Stimulated activated CD8-positive, alpha-beta memory T cell treated with anti-CD3 and anti-CD28 coated beads, Interleukin-12 subunit alpha, Interleukin-12 subunit beta, amount 100 ng/mL, for 24 hours (primary cell): ENCODE measurements around the gene GABRD.

Experiments
- DNase-seq: peaks from one replicate; pipeline ENCODE4 v3.0.0-alpha.2; 2020; ENCODE audit errors: extremely low read depth

Gene GABRD

GRCh38 chr1:2053784-2054376 lies 34.7 kb downstream of the GABRD start:
- no peak for DNase-seq

- no peak for DNase-seq
Observed at GRCh38 chr1:2054560-2054959, 35.4 kb downstream of the GABRD start.

DNA sequence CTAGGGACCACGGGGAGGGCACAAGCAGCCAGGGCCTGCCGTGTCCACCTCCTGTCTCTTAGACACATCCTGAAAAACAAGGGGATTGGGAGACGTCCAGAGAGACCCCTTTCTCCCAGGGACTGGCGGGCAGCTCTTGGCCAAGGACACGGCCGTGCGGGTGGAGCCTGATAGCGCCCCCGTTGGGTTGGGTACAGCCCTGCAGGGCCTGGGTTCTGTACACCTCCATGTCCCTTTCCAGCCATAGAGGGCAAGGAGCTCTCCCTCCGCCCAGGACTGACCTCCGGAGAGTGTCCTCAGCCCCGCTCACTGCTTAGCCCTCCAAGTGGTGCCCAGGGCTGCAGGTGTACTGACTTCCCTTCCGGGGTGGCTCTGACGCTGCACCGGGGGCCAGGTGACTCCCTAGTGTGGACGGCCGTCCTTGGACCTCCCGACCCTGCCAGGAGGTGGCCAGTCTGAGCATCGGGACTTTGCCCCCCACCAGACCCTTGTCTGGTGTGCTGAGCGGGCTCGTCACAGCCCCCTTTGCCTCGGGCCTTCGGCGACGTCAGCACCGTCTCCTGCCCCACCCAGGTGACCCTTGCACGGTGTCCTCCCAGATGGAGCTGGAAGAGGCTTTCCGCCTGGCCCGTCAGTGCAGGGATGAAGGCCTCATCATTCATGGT lies 36.9 kb downstream of the GABRD start:
- no peak for DNase-seq

GRCh38 chr1:2056955-2057590 lies 37.9 kb downstream of the GABRD start:
- DNase-seq = no peak

DNA sequence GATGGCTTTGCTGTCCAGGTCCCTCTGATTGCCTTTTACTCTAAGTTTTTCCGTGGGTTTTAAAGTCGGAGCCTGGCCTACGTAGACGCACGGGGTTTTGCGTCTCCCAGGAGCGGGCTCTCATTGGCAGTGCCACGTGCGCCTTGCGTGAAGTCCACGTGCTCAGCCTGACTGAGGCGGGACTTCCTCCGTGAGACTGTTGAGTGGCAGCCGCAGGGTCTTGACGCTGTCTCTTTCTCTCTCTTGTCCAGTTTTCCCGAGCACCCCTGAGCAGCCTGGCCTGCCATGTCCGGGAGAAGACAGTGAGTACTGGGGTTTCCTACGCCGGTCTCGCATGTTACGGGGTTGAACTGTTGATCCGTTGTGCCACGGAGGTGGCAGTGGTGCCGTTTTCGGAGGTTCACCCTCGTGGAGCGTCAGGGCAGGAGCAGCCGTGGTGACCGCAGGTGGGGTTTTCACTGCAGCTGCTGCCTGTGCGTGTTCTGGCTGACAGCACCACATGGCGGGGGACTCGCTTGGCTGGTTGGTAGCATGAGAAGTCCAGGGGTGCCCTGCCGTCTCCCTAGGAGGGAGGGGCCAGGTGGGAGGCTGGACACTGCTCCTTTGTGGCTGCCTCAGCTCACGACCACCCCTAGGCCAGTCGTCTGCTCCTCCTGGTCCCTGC lies 40.3 kb downstream of the GABRD start:
- DNase-seq = no peak

DNA sequence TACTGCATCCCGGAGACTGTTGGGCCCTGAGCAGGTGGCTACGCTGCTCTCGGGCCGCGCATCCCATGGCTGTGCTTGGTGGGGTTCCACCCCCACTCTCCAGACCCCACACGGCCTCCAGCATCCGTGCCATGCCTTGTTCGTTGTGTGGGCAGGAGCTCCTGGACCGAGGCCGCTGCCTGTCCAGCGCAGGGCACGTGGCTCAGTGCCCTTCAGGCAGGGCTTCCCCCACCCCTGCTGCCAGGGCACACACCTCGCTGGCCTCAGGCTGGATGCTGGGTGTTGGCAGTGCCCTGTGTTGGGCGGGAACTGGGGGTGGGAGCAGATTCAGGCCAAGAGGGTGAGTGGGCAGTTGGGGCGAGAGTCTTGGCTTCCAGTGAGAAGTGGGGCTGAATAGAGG lies 40.9 kb downstream of the GABRD start:
- DNase-seq = no peak

DNA sequence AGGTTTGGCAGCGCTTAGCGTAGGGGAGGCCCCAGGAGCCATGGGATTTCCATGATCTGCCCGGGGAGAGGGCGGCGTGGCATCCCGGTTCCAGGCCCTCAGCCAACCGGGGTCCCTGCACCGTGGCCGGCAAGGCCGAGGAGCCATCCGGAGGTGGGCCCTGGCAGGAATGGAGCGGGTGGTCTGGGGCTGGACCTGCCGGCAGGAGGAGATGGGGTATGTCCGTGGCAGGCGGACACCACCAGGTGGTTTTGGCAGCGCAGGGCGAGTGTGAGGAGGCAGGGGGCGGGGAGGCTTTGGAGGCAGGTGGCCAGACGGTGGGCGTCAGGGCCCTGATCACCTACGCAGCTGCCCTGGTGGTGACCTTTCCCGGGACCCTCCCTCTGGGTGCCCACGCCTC lies 41.4 kb downstream of the GABRD start:
- no peak for DNase-seq

DNA sequence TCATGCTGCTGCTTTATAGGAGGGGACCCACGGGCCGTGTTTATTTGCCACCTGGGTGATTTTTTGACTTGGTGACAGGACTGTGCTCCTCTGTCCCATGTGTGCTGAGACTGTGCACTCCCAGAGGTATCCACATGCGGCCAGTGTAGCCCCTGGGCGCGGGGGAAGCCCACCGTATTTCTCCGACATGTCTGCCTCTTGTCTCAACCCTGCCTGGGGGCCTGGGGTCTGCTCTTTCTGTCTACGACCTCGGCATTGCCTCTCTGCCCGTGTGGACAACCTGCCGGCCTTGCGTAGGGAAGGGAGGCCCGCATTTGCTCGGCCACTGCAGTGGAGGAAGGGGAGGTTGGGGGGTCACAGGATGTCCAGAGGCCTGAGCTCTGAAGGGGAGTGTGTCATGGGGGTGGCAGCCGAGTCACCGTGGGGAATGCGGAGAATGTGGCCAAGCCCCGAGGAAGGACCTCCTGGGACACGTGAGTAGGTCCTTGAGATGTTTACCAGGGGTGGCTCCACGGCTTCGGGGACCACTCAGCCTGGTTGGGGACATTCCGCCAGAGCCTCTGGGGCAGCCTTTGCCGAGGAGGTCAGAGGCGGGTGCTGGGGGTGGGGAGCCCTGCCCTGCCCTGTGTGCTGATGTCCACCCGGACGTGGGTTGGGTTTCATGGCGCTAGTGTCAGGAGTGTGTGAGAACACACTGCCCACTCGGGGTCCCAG lies 42.1 kb downstream of the GABRD start:
- DNase-seq = no peak

- DNase-seq = no peak
Observed at GRCh38 chr1:2065699-2066098, 46.6 kb downstream of the GABRD start.

- DNase-seq = no peak
Observed at GRCh38 chr1:2067393-2067792, 48.2 kb downstream of the GABRD start.

GRCh38 chr1:2067981-2068380 lies 48.8 kb downstream of the GABRD start:
- no peak for DNase-seq

GRCh38 chr1:2068951-2069350 lies 49.8 kb downstream of the GABRD start:
- no peak for DNase-seq

DNA sequence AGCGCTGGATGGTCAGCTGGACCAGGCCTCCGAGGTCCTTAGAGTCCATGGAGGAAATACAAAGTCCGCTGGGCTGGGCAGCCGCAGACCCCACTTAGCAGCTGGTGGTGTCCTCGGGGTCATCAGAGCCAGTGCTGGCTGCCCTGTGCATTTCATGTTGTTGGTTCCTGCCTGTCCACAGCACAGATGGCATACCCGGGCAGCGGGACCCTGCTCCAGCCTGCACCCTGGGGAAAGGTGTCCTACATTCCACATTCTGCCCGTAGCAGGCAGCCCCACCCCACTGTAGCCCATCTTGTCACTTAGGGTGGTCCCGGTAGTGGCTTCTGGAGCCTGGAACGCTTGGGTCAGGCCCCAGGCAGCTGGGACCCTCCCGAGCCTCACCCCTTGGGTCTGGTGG lies 50.9 kb downstream of the GABRD start:
- no peak for DNase-seq

- DNase-seq = no peak
Observed at GRCh38 chr1:2070800-2071530, 51.8 kb downstream of the GABRD start.

GRCh38 chr1:2072109-2072806 lies 53.1 kb downstream of the GABRD start:
- no peak for DNase-seq

GRCh38 chr1:2072891-2073290 lies 53.7 kb downstream of the GABRD start:
- no peak for DNase-seq

- no peak for DNase-seq
Observed at GRCh38 chr1:2073382-2074230, 54.5 kb downstream of the GABRD start.

- DNase-seq = no peak
Observed at GRCh38 chr1:2074396-2074795, 55.3 kb downstream of the GABRD start.

DNA sequence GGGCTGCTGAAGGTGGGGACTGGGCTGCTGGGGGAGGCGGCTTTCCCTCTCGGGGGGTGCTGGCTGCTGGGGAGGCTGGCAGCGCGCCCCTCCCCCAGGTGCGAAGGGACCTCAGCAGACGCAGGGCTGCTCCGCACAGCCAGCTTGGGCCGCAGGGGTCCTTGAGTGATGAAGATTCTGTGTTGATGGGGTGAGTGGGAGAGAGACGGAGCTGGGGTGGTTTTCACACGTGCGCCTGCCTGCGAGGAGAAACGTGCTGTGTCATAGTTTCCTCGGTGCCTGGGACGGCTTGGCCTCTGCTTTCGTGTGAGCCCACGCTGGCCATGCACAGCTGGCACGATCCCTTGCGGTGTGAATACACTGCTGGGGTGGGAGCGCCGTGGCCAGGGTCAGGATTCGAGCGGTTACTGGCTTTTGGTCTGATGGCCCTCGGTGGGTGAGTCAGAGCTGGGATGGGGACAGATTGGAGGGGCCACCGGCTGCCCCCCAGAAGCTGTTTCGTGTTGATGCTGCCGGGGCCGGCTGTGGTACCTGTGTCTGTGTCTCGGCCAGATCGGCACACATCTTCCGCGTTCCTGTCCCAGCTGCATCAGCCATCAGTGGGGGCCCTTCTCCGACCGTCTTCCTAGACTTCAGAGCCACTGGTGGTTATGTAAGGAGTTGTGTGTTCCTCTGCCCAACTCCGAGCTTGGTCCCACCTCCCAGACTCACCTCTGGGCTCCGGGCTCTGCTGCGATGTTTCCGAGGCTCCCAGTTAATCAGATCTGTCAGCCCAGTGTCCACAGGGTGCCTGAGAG lies 56.0 kb downstream of the GABRD start:
- DNase-seq = no peak
